WTC11 (cell line): ENCODE data around the gene EHD1.
A peak's percentile ranks its signal among the peaks of the same experiment; 100 is the strongest.

Experiments
- CREM ChIP-seq: sonication (generic); formaldehyde crosslinking; IDR thresholded peaks from 2 replicates; pipeline ENCODE4 v1.8.1; 2022; ENCODE audit warnings: mild to moderate bottlenecking, missing genetic modification reagents, moderate library complexity
- ESRRA ChIP-seq: sonication (generic); formaldehyde crosslinking; IDR thresholded peaks from 2 replicates; pipeline ENCODE4 v1.8.1; 2022; ENCODE audit warnings: mild to moderate bottlenecking, missing genetic modification reagents, borderline replicate concordance
- ETV6 ChIP-seq: sonication (generic); formaldehyde crosslinking; IDR thresholded peaks from 2 replicates; pipeline ENCODE4 v1.8.1; 2022; ENCODE audit warnings: mild to moderate bottlenecking, missing genetic modification reagents
- FOXJ3 ChIP-seq: sonication (generic); formaldehyde crosslinking; IDR thresholded peaks from 2 replicates; pipeline ENCODE4 v1.9.0; 2021; ENCODE audit warnings: missing genetic modification reagents, mild to moderate bottlenecking, borderline replicate concordance
- MXD4 ChIP-seq: fragments of 250-450 bp; sonication (Bioruptor Pico); IDR thresholded peaks from 2 replicates; pipeline ENCODE4 v1.8.0; 2021; ENCODE audit warnings: mild to moderate bottlenecking, moderate library complexity, borderline replicate concordance
- NR2C2 ChIP-seq: sonication (generic); formaldehyde crosslinking; IDR thresholded peaks from 2 replicates; pipeline ENCODE4 v1.8.0; 2022; ENCODE audit warnings: mild to moderate bottlenecking, missing genetic modification reagents
- TEAD4 ChIP-seq: sonication (generic); formaldehyde crosslinking; IDR thresholded peaks from 2 replicates; pipeline ENCODE4 v1.8.0; 2022; ENCODE audit warnings: mild to moderate bottlenecking, missing genetic modification reagents
- ZNF121 ChIP-seq: sonication (generic); formaldehyde crosslinking; IDR thresholded peaks from 2 replicates; pipeline ENCODE4 v1.8.0; 2023; ENCODE audit warnings: missing genetic modification reagents
- ZNF232 ChIP-seq: sonication (generic); formaldehyde crosslinking; IDR thresholded peaks from 2 replicates; pipeline ENCODE4 v1.8.0; 2022; ENCODE audit warnings: mild to moderate bottlenecking, missing genetic modification reagents
- TF ChIP-seq, protein P1 (sequence below): sonication (generic); formaldehyde crosslinking; IDR thresholded peaks from 2 replicates; pipeline ENCODE4 v1.8.0; 2023; ENCODE audit warnings: missing genetic modification reagents, mild to moderate bottlenecking, borderline replicate concordance
- TF ChIP-seq, protein P2 (sequence below): sonication (generic); formaldehyde crosslinking; conservative IDR thresholded peaks from 2 replicates; pipeline ENCODE4 v1.8.1; 2023; ENCODE audit warnings: mild to moderate bottlenecking, low read depth, missing genetic modification reagents, moderate library complexity
- TF ChIP-seq, protein P3 (sequence below): fragments of 200-600 bp; IDR thresholded peaks from 2 replicates; pipeline ENCODE4 v1.8.0; 2022; ENCODE audit warnings: antibody characterized with exemption
- TF ChIP-seq, protein P4 (sequence below): sonication (generic); formaldehyde crosslinking; IDR thresholded peaks from 2 replicates; pipeline ENCODE4 v1.8.0; 2022; ENCODE audit warnings: mild to moderate bottlenecking, missing genetic modification reagents
- TF ChIP-seq, protein P5 (sequence below): sonication (generic); formaldehyde crosslinking; IDR thresholded peaks from 2 replicates; pipeline ENCODE4 v1.8.1; 2023; ENCODE audit warnings: mild to moderate bottlenecking, missing genetic modification reagents, moderate library complexity

DNA sequence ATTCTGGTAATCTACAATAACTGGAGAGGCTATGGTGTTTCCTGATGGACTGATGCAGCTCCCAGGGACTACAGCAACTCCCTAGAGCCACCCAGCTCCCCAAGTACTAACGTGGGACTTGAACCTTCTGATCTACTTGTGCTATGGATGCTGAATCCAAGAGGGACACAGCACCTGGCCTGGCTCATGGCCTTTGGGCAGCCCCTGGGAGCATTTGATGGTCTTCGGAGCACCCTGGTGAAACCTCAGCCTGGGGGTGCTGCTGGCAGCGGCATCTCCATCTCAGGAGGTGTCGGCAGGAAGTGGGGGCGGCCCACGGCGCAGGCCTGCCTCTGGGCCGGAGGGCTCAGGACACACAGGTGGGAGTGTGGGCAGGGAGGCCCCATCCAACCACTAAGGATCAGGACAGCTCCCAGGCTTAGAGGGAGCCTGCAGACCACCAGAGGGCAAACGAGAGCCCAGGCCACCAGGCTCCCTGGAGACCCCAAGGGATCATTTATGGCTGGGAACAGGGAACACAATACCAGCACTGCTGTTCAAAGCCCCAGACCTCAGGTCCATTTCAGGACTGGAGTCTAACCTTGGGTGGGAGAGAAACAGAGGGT is 8.7 kb downstream of the EHD1 start:
- TF ChIP-seq, protein P1, sequence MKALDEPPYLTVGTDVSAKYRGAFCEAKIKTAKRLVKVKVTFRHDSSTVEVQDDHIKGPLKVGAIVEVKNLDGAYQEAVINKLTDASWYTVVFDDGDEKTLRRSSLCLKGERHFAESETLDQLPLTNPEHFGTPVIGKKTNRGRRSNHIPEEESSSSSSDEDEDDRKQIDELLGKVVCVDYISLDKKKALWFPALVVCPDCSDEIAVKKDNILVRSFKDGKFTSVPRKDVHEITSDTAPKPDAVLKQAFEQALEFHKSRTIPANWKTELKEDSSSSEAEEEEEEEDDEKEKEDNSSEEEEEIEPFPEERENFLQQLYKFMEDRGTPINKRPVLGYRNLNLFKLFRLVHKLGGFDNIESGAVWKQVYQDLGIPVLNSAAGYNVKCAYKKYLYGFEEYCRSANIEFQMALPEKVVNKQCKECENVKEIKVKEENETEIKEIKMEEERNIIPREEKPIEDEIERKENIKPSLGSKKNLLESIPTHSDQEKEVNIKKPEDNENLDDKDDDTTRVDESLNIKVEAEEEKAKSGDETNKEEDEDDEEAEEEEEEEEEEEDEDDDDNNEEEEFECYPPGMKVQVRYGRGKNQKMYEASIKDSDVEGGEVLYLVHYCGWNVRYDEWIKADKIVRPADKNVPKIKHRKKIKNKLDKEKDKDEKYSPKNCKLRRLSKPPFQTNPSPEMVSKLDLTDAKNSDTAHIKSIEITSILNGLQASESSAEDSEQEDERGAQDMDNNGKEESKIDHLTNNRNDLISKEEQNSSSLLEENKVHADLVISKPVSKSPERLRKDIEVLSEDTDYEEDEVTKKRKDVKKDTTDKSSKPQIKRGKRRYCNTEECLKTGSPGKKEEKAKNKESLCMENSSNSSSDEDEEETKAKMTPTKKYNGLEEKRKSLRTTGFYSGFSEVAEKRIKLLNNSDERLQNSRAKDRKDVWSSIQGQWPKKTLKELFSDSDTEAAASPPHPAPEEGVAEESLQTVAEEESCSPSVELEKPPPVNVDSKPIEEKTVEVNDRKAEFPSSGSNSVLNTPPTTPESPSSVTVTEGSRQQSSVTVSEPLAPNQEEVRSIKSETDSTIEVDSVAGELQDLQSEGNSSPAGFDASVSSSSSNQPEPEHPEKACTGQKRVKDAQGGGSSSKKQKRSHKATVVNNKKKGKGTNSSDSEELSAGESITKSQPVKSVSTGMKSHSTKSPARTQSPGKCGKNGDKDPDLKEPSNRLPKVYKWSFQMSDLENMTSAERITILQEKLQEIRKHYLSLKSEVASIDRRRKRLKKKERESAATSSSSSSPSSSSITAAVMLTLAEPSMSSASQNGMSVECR (CRISPR knock-in tag), result no peak
- TF ChIP-seq NR2C2 (CRISPR knock-in tag) (no peak), ETV6 (CRISPR knock-in tag) (no peak), TEAD4 (no peak), CREM (CRISPR knock-in tag) (no peak), MXD4 (no peak), ZNF121 (CRISPR knock-in tag) (no peak), FOXJ3 (CRISPR knock-in tag) (no peak), ZNF232 (CRISPR knock-in tag) (no peak), ESRRA (no peak)
- TF ChIP-seq, protein P2, sequence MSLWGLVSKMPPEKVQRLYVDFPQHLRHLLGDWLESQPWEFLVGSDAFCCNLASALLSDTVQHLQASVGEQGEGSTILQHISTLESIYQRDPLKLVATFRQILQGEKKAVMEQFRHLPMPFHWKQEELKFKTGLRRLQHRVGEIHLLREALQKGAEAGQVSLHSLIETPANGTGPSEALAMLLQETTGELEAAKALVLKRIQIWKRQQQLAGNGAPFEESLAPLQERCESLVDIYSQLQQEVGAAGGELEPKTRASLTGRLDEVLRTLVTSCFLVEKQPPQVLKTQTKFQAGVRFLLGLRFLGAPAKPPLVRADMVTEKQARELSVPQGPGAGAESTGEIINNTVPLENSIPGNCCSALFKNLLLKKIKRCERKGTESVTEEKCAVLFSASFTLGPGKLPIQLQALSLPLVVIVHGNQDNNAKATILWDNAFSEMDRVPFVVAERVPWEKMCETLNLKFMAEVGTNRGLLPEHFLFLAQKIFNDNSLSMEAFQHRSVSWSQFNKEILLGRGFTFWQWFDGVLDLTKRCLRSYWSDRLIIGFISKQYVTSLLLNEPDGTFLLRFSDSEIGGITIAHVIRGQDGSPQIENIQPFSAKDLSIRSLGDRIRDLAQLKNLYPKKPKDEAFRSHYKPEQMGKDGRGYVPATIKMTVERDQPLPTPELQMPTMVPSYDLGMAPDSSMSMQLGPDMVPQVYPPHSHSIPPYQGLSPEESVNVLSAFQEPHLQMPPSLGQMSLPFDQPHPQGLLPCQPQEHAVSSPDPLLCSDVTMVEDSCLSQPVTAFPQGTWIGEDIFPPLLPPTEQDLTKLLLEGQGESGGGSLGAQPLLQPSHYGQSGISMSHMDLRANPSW (CRISPR knock-in tag), result no peak
- TF ChIP-seq, protein P3, sequence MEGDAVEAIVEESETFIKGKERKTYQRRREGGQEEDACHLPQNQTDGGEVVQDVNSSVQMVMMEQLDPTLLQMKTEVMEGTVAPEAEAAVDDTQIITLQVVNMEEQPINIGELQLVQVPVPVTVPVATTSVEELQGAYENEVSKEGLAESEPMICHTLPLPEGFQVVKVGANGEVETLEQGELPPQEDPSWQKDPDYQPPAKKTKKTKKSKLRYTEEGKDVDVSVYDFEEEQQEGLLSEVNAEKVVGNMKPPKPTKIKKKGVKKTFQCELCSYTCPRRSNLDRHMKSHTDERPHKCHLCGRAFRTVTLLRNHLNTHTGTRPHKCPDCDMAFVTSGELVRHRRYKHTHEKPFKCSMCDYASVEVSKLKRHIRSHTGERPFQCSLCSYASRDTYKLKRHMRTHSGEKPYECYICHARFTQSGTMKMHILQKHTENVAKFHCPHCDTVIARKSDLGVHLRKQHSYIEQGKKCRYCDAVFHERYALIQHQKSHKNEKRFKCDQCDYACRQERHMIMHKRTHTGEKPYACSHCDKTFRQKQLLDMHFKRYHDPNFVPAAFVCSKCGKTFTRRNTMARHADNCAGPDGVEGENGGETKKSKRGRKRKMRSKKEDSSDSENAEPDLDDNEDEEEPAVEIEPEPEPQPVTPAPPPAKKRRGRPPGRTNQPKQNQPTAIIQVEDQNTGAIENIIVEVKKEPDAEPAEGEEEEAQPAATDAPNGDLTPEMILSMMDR, result peak; percentile 15; the same call in 1 of the 2 replicates
- TF ChIP-seq, protein P4, sequence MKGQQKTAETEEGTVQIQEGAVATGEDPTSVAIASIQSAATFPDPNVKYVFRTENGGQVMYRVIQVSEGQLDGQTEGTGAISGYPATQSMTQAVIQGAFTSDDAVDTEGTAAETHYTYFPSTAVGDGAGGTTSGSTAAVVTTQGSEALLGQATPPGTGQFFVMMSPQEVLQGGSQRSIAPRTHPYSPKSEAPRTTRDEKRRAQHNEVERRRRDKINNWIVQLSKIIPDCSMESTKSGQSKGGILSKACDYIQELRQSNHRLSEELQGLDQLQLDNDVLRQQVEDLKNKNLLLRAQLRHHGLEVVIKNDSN (CRISPR knock-in tag), result no peak
- TF ChIP-seq, protein P5, sequence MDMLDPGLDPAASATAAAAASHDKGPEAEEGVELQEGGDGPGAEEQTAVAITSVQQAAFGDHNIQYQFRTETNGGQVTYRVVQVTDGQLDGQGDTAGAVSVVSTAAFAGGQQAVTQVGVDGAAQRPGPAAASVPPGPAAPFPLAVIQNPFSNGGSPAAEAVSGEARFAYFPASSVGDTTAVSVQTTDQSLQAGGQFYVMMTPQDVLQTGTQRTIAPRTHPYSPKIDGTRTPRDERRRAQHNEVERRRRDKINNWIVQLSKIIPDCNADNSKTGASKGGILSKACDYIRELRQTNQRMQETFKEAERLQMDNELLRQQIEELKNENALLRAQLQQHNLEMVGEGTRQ, result no peak
